ENCODE results near the gene TAF10. TPM values are rescaled to one million over a fixed set of nuclear protein-coding genes. Genes with fewer than 3 reads are reported as not detected.
A peak's percentile ranks its signal among the peaks of the same experiment; 100 is the strongest.

The TAF10 gene
- total and polyA plus RNA-seq, 8 donors: 15.8 to 234 (median 157) TPM

GRCh38 chr11:6650980-6651379 lies 39.0 kb upstream of the TAF10 start:
- 47 to 67% (median 64%) methylated on average over 6 of the region's 6 CpGs for WGBS, 5 donors
- TF ChIP-seq POLR2AphosphoS5 (IDR thresholded peaks at IDR 0.05): no peak
- TF ChIP-seq CTCF (IDR thresholded peaks at IDR 0.05): no peak
- no peak for TF ChIP-seq POLR2A (IDR thresholded peaks at IDR 0.05)
- no peak for TF ChIP-seq EP300 (IDR thresholded peaks at IDR 0.05)
- no peak overlapping the region for H3K4me3 ChIP-seq
- H3K27me3 ChIP-seq: peaks cover 0 to 14% (median 7%) of the 10 kb centered on the region in 3 donors
- H3K36me3 ChIP-seq: no peaks in the 10 kb centered on the region
- DNase-seq: no peak
- intact Hi-C loops (cut with DNase I; ENCODE audit: low total_unique reads): no loop called here
- H3K9me3 ChIP-seq: no peaks in the 10 kb centered on the region
- H3K27ac ChIP-seq: no peak overlapping the region
- H3K4me1 ChIP-seq: peaks cover 13 to 51% (median 31%) of the 10 kb centered on the region in 4 donors

- peaks cover 0 to 6% (median 3%) of the 10 kb centered on the region in 3 donors for H3K27me3 ChIP-seq
- DNase-seq: no peak
- TF ChIP-seq POLR2A (IDR thresholded peaks at IDR 0.05) (no peak), POLR2AphosphoS5 (IDR thresholded peaks at IDR 0.05) (no peak), CTCF (IDR thresholded peaks at IDR 0.05) (no peak), EP300 (IDR thresholded peaks at IDR 0.05) (no peak)
- H3K4me3 ChIP-seq: no peak overlapping the region
- no peak overlapping the region for H3K27ac ChIP-seq
- H3K4me1 ChIP-seq: peaks cover 17 to 52% (median 35%) of the 10 kb centered on the region in 4 donors
- no peaks in the 10 kb centered on the region for H3K36me3 ChIP-seq
- intact Hi-C loops (cut with DNase I; ENCODE audit: low total_unique reads): no loop called here
- no peaks in the 10 kb centered on the region for H3K9me3 ChIP-seq
Observed at GRCh38 chr11:6650104-6650503, 38.1 kb upstream of the TAF10 start.

GRCh38 chr11:6648501-6648900 lies 36.5 kb upstream of the TAF10 start:
- Histone ChIP-seq H3K4me3 (no peak overlapping the region), H3K9me3 (no peaks in the 10 kb centered on the region), H3K27ac (peak overlapping the region in 1 of 5 donors; percentile 84), H3K36me3 (no peaks in the 10 kb centered on the region), H3K27me3 (no peaks in the 10 kb centered on the region), H3K4me1 (peaks cover 17 to 36% (median 29%) of the 10 kb centered on the region in 4 donors)
- intact Hi-C loops (cut with DNase I; ENCODE audit: low total_unique reads): no loop called here
- 44 to 81% (median 63%) methylated on average over 1 of the region's 1 CpG for WGBS, 5 donors
- TF ChIP-seq POLR2AphosphoS5 (IDR thresholded peaks at IDR 0.05): no peak
- no peak for TF ChIP-seq POLR2A (IDR thresholded peaks at IDR 0.05)
- TF ChIP-seq CTCF (IDR thresholded peaks at IDR 0.05): no peak
- no peak for TF ChIP-seq EP300 (IDR thresholded peaks at IDR 0.05)
- no peak for DNase-seq

GRCh38 chr11:6647836-6648235 lies 35.8 kb upstream of the TAF10 start:
- DNase-seq: no peak

More at GRCh38 chr11:6647836-6648235, 35.8 kb upstream of the TAF10 start:
- TF ChIP-seq EP300 (IDR thresholded peaks at IDR 0.05) (no peak), POLR2AphosphoS5 (IDR thresholded peaks at IDR 0.05) (no peak), POLR2A (IDR thresholded peaks at IDR 0.05) (no peak), CTCF (IDR thresholded peaks at IDR 0.05) (no peak)
- Histone ChIP-seq H3K9me3 (no peaks in the 10 kb centered on the region), H3K27me3 (no peaks in the 10 kb centered on the region), H3K36me3 (no peaks in the 10 kb centered on the region), H3K27ac (peak overlapping the region in 4 of 5 donors; percentile 59 to 84 (median 70)), H3K4me1 (peaks cover 17 to 35% (median 29%) of the 10 kb centered on the region in 4 donors), H3K4me3 (no peak overlapping the region)
- 86 to 96% (median 93%) methylated on average over 2 of the region's 2 CpGs for WGBS, 5 donors
- intact Hi-C loops (cut with DNase I; ENCODE audit: low total_unique reads): no loop called here

Measured in stomach (tissue), 9 donors.